Mucosa of stomach (tissue), 1 donor: ENCODE results near the gene GMPS.
"Not testable (repeated sequence)": the region's sequence is repeated elsewhere in the genome, so short reads cannot be mapped to it uniquely, and the experiment has no call there.

ENCODE experiments used
- H3K27me3 ChIP-seq: one replicate; pipeline ENCODE4 v1.7.0; 2013; ENCODE audit warnings: mild to moderate bottlenecking, low read length; ENCODE audit not compliant: control insufficient read depth, insufficient read depth
- H3K36me3 ChIP-seq: one replicate; pipeline ENCODE4 v1.7.0; 2013; ENCODE audit warnings: low read length; ENCODE audit not compliant: control insufficient read depth, insufficient read depth
- H3K4me1 ChIP-seq: one replicate; pipeline ENCODE4 v1.7.0; 2013; ENCODE audit warnings: mild to moderate bottlenecking, low read length; ENCODE audit not compliant: control insufficient read depth, insufficient read depth
- H3K4me3 ChIP-seq: one replicate; pipeline ENCODE4 v1.7.0; 2013; ENCODE audit warnings: low read length
- H3K9ac ChIP-seq: one replicate; pipeline ENCODE4 v1.7.0; 2013; ENCODE audit warnings: mild to moderate bottlenecking, low read length, moderate library complexity
- H3K9me3 ChIP-seq: one replicate; pipeline ENCODE4 v1.7.0; 2013; ENCODE audit warnings: mild to moderate bottlenecking, low read length, moderate library complexity; ENCODE audit not compliant: control insufficient read depth
- donor health status: Pancreatic carcinoma.

Gene GMPS

GRCh38 chr3:155957412-155957880, 87.0 kb downstream of the GMPS start:
- H3K4me3 ChIP-seq = no peak overlapping the region
- no peaks in the 10 kb centered on the region for H3K9me3 ChIP-seq

GRCh38 chr3:155958676-155959075, 88.2 kb downstream of the GMPS start:
- Histone ChIP-seq H3K9ac (no peak overlapping the region), H3K36me3 (no peaks in the 10 kb centered on the region), H3K9me3 (no peaks in the 10 kb centered on the region), H3K4me1 (no peaks in the 10 kb centered on the region), H3K27me3 (no peaks in the 10 kb centered on the region), H3K4me3 (no peak overlapping the region)

More at GRCh38 chr3:155957412-155957880, 87.0 kb downstream of the GMPS start:
- Histone ChIP-seq H3K9ac (no peak overlapping the region), H3K27me3 (no peaks in the 10 kb centered on the region), H3K4me1 (no peaks in the 10 kb centered on the region), H3K36me3 (no peaks in the 10 kb centered on the region)

- Histone ChIP-seq H3K9ac (no peak overlapping the region), H3K27me3 (no peaks in the 10 kb centered on the region), H3K4me1 (no peaks in the 10 kb centered on the region), H3K4me3 (no peak overlapping the region), H3K36me3 (no peaks in the 10 kb centered on the region), H3K9me3 (no peaks in the 10 kb centered on the region)
Measured at GRCh38 chr3:155960060-155960459, 89.6 kb downstream of the GMPS start.

GRCh38 chr3:155961044-155961443, 90.6 kb downstream of the GMPS start:
- H3K9ac ChIP-seq, H3K36me3 ChIP-seq, H3K4me3 ChIP-seq, H3K27me3 ChIP-seq, H3K4me1 ChIP-seq, H3K9me3 ChIP-seq: not testable (repeated sequence)

GRCh38 chr3:155963570-155963969, 93.1 kb downstream of the GMPS start:
- H3K4me1 ChIP-seq = no peaks in the 10 kb centered on the region
- no peaks in the 10 kb centered on the region for H3K9me3 ChIP-seq

GRCh38 chr3:155970398-155970797, 99.9 kb downstream of the GMPS start:
- no peaks in the 10 kb centered on the region for H3K9me3 ChIP-seq
- H3K4me1 ChIP-seq = no peaks in the 10 kb centered on the region
- no peaks in the 10 kb centered on the region for H3K36me3 ChIP-seq
- H3K9ac ChIP-seq = no peak overlapping the region
- H3K27me3 ChIP-seq = no peaks in the 10 kb centered on the region
- H3K4me3 ChIP-seq = no peak overlapping the region

More at GRCh38 chr3:155963570-155963969, 93.1 kb downstream of the GMPS start:
- Histone ChIP-seq H3K36me3 (no peaks in the 10 kb centered on the region), H3K4me3 (no peak overlapping the region), H3K27me3 (no peaks in the 10 kb centered on the region), H3K9ac (no peak overlapping the region)

GRCh38 chr3:155972885-155973584, 102.6 kb downstream of the GMPS start:
- no peak overlapping the region for H3K4me3 ChIP-seq
- H3K27me3 ChIP-seq = no peaks in the 10 kb centered on the region
- no peaks in the 10 kb centered on the region for H3K9me3 ChIP-seq
- H3K4me1 ChIP-seq = no peaks in the 10 kb centered on the region
- H3K9ac ChIP-seq = no peak overlapping the region
- H3K36me3 ChIP-seq = no peaks in the 10 kb centered on the region

- Histone ChIP-seq H3K9ac (no peak overlapping the region), H3K27me3 (no peaks in the 10 kb centered on the region), H3K4me1 (no peaks in the 10 kb centered on the region), H3K9me3 (no peaks in the 10 kb centered on the region), H3K36me3 (no peaks in the 10 kb centered on the region), H3K4me3 (no peak overlapping the region)
Measured at GRCh38 chr3:155978324-155978723, 107.9 kb downstream of the GMPS start.

GRCh38 chr3:155979746-155980145, 109.3 kb downstream of the GMPS start:
- Histone ChIP-seq H3K4me3 (no peak overlapping the region), H3K27me3 (no peaks in the 10 kb centered on the region), H3K36me3 (no peaks in the 10 kb centered on the region), H3K9me3 (no peaks in the 10 kb centered on the region), H3K9ac (no peak overlapping the region), H3K4me1 (no peaks in the 10 kb centered on the region)

- Histone ChIP-seq H3K4me3 (no peak overlapping the region), H3K4me1 (no peaks in the 10 kb centered on the region), H3K9ac (no peak overlapping the region), H3K27me3 (no peaks in the 10 kb centered on the region), H3K36me3 (no peaks in the 10 kb centered on the region), H3K9me3 (no peaks in the 10 kb centered on the region)
Measured at GRCh38 chr3:155981669-155982068, 111.2 kb downstream of the GMPS start.

- H3K27me3 ChIP-seq = no peaks in the 10 kb centered on the region
- H3K9me3 ChIP-seq = no peaks in the 10 kb centered on the region
- H3K4me3 ChIP-seq = no peak overlapping the region
- no peaks in the 10 kb centered on the region for H3K36me3 ChIP-seq
- H3K4me1 ChIP-seq = no peaks in the 10 kb centered on the region
- H3K9ac ChIP-seq = no peak overlapping the region
Measured at GRCh38 chr3:155983834-155984474, 113.5 kb downstream of the GMPS start.

GRCh38 chr3:155984791-155985417, 114.5 kb downstream of the GMPS start:
- H3K4me1 ChIP-seq = no peaks in the 10 kb centered on the region

More at GRCh38 chr3:155984791-155985417, 114.5 kb downstream of the GMPS start:
- H3K36me3 ChIP-seq = no peaks in the 10 kb centered on the region
- H3K27me3 ChIP-seq = no peaks in the 10 kb centered on the region
- no peak overlapping the region for H3K4me3 ChIP-seq
- no peak overlapping the region for H3K9ac ChIP-seq
- no peaks in the 10 kb centered on the region for H3K9me3 ChIP-seq
